K562 (cell line): ENCODE data around the gene NOTCH1. TPM values are rescaled to one million over a fixed set of nuclear protein-coding genes. Genes with fewer than 3 reads are reported as not detected.

Source experiments
- FOXA1 ChIP-seq: fragments of 450-650 bp; IDR thresholded peaks from 2 replicates; pipeline ENCODE4 v1.6.1; 2016; ENCODE audit warnings: mild to moderate bottlenecking, borderline replicate concordance
- FOXP1 ChIP-seq: sonication (generic); formaldehyde crosslinking; IDR thresholded peaks from 2 replicates; pipeline ENCODE4 v1.8.0; 2022; ENCODE audit warnings: mild to moderate bottlenecking, missing genetic modification reagents
- KHSRP ChIP-seq: fragments of 450-650 bp; IDR thresholded peaks from 2 replicates; pipeline ENCODE4 v1.6.1; 2017
- MTA3 ChIP-seq: fragments of 450-650 bp; formaldehyde crosslinking; IDR thresholded peaks from 2 replicates; pipeline ENCODE4 v1.6.1; 2017; ENCODE audit warnings: mild to moderate bottlenecking, borderline replicate concordance
- NR2C2 ChIP-seq, 2 experiments: fragments of 200-800 bp in 1 of 2; sonication (Bioruptor generic) in 1 of 2; sonication (generic) in 1 of 2; formaldehyde crosslinking in 1 of 2; IDR thresholded peaks; 2 replicates each; pipeline versions ENCODE4 v1.6.1 to v1.8.0; 2016 to 2022; ENCODE audit warnings: mild to moderate bottlenecking in 1 of 2, missing compliant biosample characterization in 1 of 2, missing genetic modification characterization in 1 of 2, missing genetic modification reagents in 1 of 2
- PKNOX1 ChIP-seq: fragments of 450-650 bp; IDR thresholded peaks from 2 replicates; pipeline ENCODE4 v1.6.1; 2016
- RAD21 ChIP-seq, 2 experiments: fragments of 250-450 bp in 1 of 2; fragments of 450-650 bp in 1 of 2; sonication (Bioruptor Pico) in 1 of 2; formaldehyde crosslinking in 1 of 2; IDR thresholded peaks in 1 of 2; conservative IDR thresholded peaks in 1 of 2; 2 replicates each; pipeline versions ENCODE4 v1.4.0 to v1.8.0; 2020 to 2022; ENCODE audit warnings: mild to moderate bottlenecking in 2 of 2, moderate library complexity in 1 of 2
- RAD51 ChIP-seq: fragments of 450-650 bp; IDR thresholded peaks from 2 replicates; pipeline ENCODE4 v1.7.1; 2016; ENCODE audit warnings: low read depth, mild to moderate bottlenecking, borderline replicate concordance
- SIN3A ChIP-seq, 2 experiments: fragments of 150-350 bp in 1 of 2; IDR thresholded peaks; 2 replicates each; pipeline ENCODE4 v1.6.1; 2011 to 2016; ENCODE audit warnings: borderline replicate concordance in 2 of 2, low read depth in 2 of 2, low read length in 2 of 2, mild to moderate bottlenecking in 2 of 2, moderate library complexity in 2 of 2; ENCODE audit not compliant: control insufficient read depth in 1 of 2
- SMAD1 ChIP-seq: fragments of 150-350 bp; IDR thresholded peaks from 2 replicates; pipeline ENCODE4 v1.6.1; 2014; ENCODE audit warnings: low read length, low read depth; ENCODE audit not compliant: partially characterized antibody
- TAF9B ChIP-seq: fragments of 450-650 bp; IDR thresholded peaks from 2 replicates; pipeline ENCODE4 v1.6.1; 2018; ENCODE audit warnings: mild to moderate bottlenecking; ENCODE audit not compliant: partially characterized antibody
- ZBTB11 ChIP-seq, 3 experiments: fragments of 200-800 bp in 1 of 3; fragments of 250-450 bp in 1 of 3; fragments of 450-650 bp in 1 of 3; sonication (Bioruptor Pico) in 1 of 3; sonication (Bioruptor generic) in 1 of 3; formaldehyde crosslinking in 1 of 3; IDR thresholded peaks; 2 replicates each; pipeline versions ENCODE4 v1.6.1 to v1.8.0; 2016 to 2022; ENCODE audit warnings: mild to moderate bottlenecking in 2 of 3, missing genetic modification characterization in 2 of 3, missing compliant biosample characterization in 1 of 3, moderate library complexity in 1 of 3
- ZBTB26 ChIP-seq: fragments of 450-650 bp; formaldehyde crosslinking; IDR thresholded peaks from 2 replicates; pipeline ENCODE4 v1.4.0; 2022; ENCODE audit warnings: missing genetic modification characterization
- ZC3H4 ChIP-seq: sonication (generic); formaldehyde crosslinking; IDR thresholded peaks from 2 replicates; pipeline ENCODE4 v1.9.0; 2021; ENCODE audit warnings: missing genetic modification reagents, borderline replicate concordance
- ZEB2 ChIP-seq: fragments of 450-650 bp; IDR thresholded peaks from 2 replicates; pipeline ENCODE4 v1.6.1; 2016
- ZNF395 ChIP-seq: fragments of 200-800 bp; sonication (Bioruptor generic); IDR thresholded peaks from 2 replicates; pipeline ENCODE4 v1.6.1; 2017; ENCODE audit warnings: missing genetic modification characterization, missing compliant biosample characterization
- ZNF75A ChIP-seq: fragments of 450-650 bp; formaldehyde crosslinking; IDR thresholded peaks from 2 replicates; pipeline ENCODE4 v1.4.0; 2020; ENCODE audit warnings: mild to moderate bottlenecking
- polyA plus RNA-seq, 8 experiments: library from polyadenylated mRNA; depleted of rRNA in 4 of 8; stranded (reverse) in 5 of 8; unstranded in 3 of 8; fragments of >200 nt; fragmentation: Nextera tagmentation in 2 of 8; fragmentation: Illumina TruSeq in 1 of 8; extraction: Ambion mirVana in 2 of 8; extraction: Trizol in 1 of 8; gene quantifications; 2 replicates each; pipeline versions ENCODE4 v1.2.1 to v1.2.3, GENCODE V29; 2011 to 2014; ENCODE audit warnings: inconsistent platforms in 1 of 8, missing spikeins in 1 of 8
- total RNA-seq, 7 experiments: library from RNA; depleted of rRNA in 6 of 7; stranded (reverse); fragments of >200 nt in 6 of 7; fragmentation: Illumina TruSeq in 2 of 7; extraction: Trizol in 2 of 7; gene quantifications; 2 replicates each; pipeline versions ENCODE4 v1.2.1 to v1.2.3, GENCODE V29; 2011 to 2021; ENCODE audit warnings: low replicate concordance in 1 of 7

Gene NOTCH1
- total and polyA plus RNA-seq, 9 of the 15 experiments (the other 6 are each of a cell fraction or from before 2014, with no cell fraction given) = 0.03 to 31.4 (median 2.3) TPM

GRCh38 chr9:136539427-136540421 is 6.1 kb downstream of the NOTCH1 start (continued):
- TF ChIP-seq ZBTB11 (CRISPR knock-in tag; IDR thresholded peaks at IDR 0.05) (no peak), ZC3H4 (CRISPR knock-in tag) (no peak), SMAD1 (no peak), TAF9B (no peak), MTA3 (0 out of 2 replicates have a peak, but pooled peaks have one; percentile 27), ZBTB26 (CRISPR knock-in tag) (no peak), ZNF395 (CRISPR knock-in tag) (no peak), FOXP1 (CRISPR knock-in tag) (no peak), RAD51 (peak; percentile 41; the same call in 1 of the 2 replicates), KHSRP (no peak), PKNOX1 (peak; percentile 72), NR2C2 (CRISPR knock-in tag; IDR thresholded peaks at IDR 0.05) (no peak), NR2C2 (tag; IDR thresholded peaks at IDR 0.05) (no peak), ZNF75A (CRISPR knock-in tag) (no peak), RAD21 (CRISPR knock-in tag; conservative IDR thresholded peaks at IDR 0.05 in 1 of 2, IDR thresholded peaks at IDR 0.05 in 1 of 2) (no peak), ZEB2 (peak; percentile 41; the same call in 1 of the 2 replicates), FOXA1 (no peak), SIN3A (IDR thresholded peaks at IDR 0.05; ENCODE audit: borderline replicate concordance in 2 of 2, control insufficient read depth in 1 of 2, low read depth in 2 of 2, low read length in 2 of 2) (no peak; a peak in 1 of 4 replicates)
